K562 (cell line): ENCODE results near the gene PPFIA3. TPM values are rescaled to one million over a fixed set of nuclear protein-coding genes. Genes with fewer than 3 reads are reported as not detected.

Experiments used
- RUNX1 ChIP-seq: sonication (generic); IDR thresholded peaks from 2 replicates; pipeline ENCODE4 v1.6.1; 2016; ENCODE audit warnings: antibody characterized with exemption, low read depth
- SIRT6 ChIP-seq: IDR thresholded peaks from one replicate; pipeline ENCODE4 v1.6.1; 2012; ENCODE audit warnings: low read depth, mild to moderate bottlenecking, control low read depth, inconsistent platforms, low read length, moderate library complexity
- TCF7 ChIP-seq: sonication (generic); IDR thresholded peaks from 2 replicates; pipeline ENCODE4 v1.6.1; 2016; ENCODE audit warnings: antibody characterized with exemption, borderline replicate concordance
- U2AF2 ChIP-seq: fragments of 200-400 bp; formaldehyde crosslinking; optimal IDR thresholded peaks from 2 replicates; pipeline ENCODE3; 2017; ENCODE audit warnings: low read depth, mild to moderate bottlenecking, low read length
- ZNF175 ChIP-seq: fragments of 200-800 bp; sonication (Bioruptor generic); IDR thresholded peaks from 2 replicates; pipeline ENCODE4 v1.6.1; 2016; ENCODE audit warnings: low read depth, mild to moderate bottlenecking, missing genetic modification characterization, missing compliant biosample characterization
- polyA plus RNA-seq, 8 experiments: library from polyadenylated mRNA; depleted of rRNA in 4 of 8; stranded (reverse) in 5 of 8; unstranded in 3 of 8; fragments of >200 nt; fragmentation: Nextera tagmentation in 2 of 8; fragmentation: Illumina TruSeq in 1 of 8; extraction: Ambion mirVana in 2 of 8; extraction: Trizol in 1 of 8; gene quantifications; 2 replicates each; pipeline versions ENCODE4 v1.2.1 to v1.2.3, GENCODE V29; 2011 to 2014; ENCODE audit warnings: inconsistent platforms in 1 of 8, missing spikeins in 1 of 8
- total RNA-seq, 7 experiments: library from RNA; depleted of rRNA in 6 of 7; stranded (reverse); fragments of >200 nt in 6 of 7; fragmentation: Illumina TruSeq in 2 of 7; extraction: Trizol in 2 of 7; gene quantifications; 2 replicates each; pipeline versions ENCODE4 v1.2.1 to v1.2.3, GENCODE V29; 2011 to 2021; ENCODE audit warnings: low replicate concordance in 1 of 7
- TF ChIP-seq, protein P1 (sequence below): sonication (generic); formaldehyde crosslinking; IDR thresholded peaks from 2 replicates; pipeline ENCODE4 v1.8.0; 2023; ENCODE audit warnings: missing genetic modification reagents, mild to moderate bottlenecking, borderline replicate concordance
- TF ChIP-seq, protein P2 (sequence below): sonication (generic); formaldehyde crosslinking; IDR thresholded peaks from 2 replicates; pipeline ENCODE4 v1.8.0; 2022; ENCODE audit warnings: missing genetic modification reagents, mild to moderate bottlenecking, moderate library complexity, borderline replicate concordance
- TF ChIP-seq, protein P3 (sequence below): fragments of 450-650 bp; formaldehyde crosslinking; IDR thresholded peaks from 2 replicates; pipeline ENCODE4 v1.4.0; 2020; ENCODE audit warnings: mild to moderate bottlenecking, moderate library complexity
- TF ChIP-seq, protein P4 (sequence below): sonication (generic); formaldehyde crosslinking; IDR thresholded peaks from 2 replicates; pipeline ENCODE4 v1.8.0; 2022; ENCODE audit warnings: mild to moderate bottlenecking, missing genetic modification reagents
- TF ChIP-seq, protein P5 (sequence below), 2 experiments: fragments of 450-650 bp; IDR thresholded peaks; 2 replicates each; pipeline ENCODE4 v1.6.1; 2016; ENCODE audit warnings: mild to moderate bottlenecking in 2 of 2, borderline replicate concordance in 1 of 2, low read depth in 1 of 2, moderate library complexity in 1 of 2

The PPFIA3 gene
- total and polyA plus RNA-seq, 9 of the 15 experiments (the other 6 are each of a cell fraction or from before 2014, with no cell fraction given) = 0.10 to 53.0 (median 17.6) TPM

DNA sequence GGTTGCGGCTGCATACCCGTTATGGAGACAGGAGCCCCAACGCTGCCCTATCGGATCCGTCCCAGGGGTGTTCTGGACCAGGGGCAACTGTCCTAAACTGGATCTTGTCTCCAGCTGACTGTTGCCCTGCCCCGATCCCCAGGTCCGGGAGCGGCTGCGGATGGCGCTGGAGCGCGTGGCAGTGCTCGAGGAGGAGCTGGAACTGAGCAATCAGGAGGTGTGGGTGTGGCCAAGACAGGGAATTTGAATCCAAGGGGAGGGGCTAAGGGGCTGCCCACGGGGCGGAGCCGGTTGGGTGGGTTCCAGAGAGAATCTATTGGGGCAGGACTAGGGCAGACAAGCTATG is 9.9 kb downstream of the PPFIA3 start (continued):
- TF ChIP-seq, protein P1, sequence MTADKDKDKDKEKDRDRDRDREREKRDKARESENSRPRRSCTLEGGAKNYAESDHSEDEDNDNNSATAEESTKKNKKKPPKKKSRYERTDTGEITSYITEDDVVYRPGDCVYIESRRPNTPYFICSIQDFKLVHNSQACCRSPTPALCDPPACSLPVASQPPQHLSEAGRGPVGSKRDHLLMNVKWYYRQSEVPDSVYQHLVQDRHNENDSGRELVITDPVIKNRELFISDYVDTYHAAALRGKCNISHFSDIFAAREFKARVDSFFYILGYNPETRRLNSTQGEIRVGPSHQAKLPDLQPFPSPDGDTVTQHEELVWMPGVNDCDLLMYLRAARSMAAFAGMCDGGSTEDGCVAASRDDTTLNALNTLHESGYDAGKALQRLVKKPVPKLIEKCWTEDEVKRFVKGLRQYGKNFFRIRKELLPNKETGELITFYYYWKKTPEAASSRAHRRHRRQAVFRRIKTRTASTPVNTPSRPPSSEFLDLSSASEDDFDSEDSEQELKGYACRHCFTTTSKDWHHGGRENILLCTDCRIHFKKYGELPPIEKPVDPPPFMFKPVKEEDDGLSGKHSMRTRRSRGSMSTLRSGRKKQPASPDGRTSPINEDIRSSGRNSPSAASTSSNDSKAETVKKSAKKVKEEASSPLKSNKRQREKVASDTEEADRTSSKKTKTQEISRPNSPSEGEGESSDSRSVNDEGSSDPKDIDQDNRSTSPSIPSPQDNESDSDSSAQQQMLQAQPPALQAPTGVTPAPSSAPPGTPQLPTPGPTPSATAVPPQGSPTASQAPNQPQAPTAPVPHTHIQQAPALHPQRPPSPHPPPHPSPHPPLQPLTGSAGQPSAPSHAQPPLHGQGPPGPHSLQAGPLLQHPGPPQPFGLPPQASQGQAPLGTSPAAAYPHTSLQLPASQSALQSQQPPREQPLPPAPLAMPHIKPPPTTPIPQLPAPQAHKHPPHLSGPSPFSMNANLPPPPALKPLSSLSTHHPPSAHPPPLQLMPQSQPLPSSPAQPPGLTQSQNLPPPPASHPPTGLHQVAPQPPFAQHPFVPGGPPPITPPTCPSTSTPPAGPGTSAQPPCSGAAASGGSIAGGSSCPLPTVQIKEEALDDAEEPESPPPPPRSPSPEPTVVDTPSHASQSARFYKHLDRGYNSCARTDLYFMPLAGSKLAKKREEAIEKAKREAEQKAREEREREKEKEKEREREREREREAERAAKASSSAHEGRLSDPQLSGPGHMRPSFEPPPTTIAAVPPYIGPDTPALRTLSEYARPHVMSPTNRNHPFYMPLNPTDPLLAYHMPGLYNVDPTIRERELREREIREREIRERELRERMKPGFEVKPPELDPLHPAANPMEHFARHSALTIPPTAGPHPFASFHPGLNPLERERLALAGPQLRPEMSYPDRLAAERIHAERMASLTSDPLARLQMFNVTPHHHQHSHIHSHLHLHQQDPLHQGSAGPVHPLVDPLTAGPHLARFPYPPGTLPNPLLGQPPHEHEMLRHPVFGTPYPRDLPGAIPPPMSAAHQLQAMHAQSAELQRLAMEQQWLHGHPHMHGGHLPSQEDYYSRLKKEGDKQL (CRISPR knock-in tag) = no peak
- TF ChIP-seq U2AF2 (no peak), ZNF175 (CRISPR knock-in tag) (no peak), RUNX1 (no peak), TCF7 (no peak), SIRT6 (no peak)
- TF ChIP-seq, protein P2, sequence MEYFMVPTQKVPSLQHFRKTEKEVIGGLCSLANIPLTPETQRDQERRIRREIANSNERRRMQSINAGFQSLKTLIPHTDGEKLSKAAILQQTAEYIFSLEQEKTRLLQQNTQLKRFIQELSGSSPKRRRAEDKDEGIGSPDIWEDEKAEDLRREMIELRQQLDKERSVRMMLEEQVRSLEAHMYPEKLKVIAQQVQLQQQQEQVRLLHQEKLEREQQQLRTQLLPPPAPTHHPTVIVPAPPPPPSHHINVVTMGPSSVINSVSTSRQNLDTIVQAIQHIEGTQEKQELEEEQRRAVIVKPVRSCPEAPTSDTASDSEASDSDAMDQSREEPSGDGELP (CRISPR knock-in tag) = peak; percentile 78; the same call in 1 of the 2 replicates
- TF ChIP-seq, protein P3, sequence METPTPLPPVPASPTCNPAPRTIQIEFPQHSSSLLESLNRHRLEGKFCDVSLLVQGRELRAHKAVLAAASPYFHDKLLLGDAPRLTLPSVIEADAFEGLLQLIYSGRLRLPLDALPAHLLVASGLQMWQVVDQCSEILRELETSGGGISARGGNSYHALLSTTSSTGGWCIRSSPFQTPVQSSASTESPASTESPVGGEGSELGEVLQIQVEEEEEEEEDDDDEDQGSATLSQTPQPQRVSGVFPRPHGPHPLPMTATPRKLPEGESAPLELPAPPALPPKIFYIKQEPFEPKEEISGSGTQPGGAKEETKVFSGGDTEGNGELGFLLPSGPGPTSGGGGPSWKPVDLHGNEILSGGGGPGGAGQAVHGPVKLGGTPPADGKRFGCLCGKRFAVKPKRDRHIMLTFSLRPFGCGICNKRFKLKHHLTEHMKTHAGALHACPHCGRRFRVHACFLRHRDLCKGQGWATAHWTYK = 0 out of 2 replicates have a peak, but pooled peaks have one; percentile 16
- TF ChIP-seq, protein P4, sequence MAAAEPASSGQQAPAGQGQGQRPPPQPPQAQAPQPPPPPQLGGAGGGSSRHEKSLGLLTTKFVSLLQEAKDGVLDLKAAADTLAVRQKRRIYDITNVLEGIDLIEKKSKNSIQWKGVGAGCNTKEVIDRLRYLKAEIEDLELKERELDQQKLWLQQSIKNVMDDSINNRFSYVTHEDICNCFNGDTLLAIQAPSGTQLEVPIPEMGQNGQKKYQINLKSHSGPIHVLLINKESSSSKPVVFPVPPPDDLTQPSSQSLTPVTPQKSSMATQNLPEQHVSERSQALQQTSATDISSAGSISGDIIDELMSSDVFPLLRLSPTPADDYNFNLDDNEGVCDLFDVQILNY (CRISPR knock-in tag) = no peak
- TF ChIP-seq, protein P5, sequence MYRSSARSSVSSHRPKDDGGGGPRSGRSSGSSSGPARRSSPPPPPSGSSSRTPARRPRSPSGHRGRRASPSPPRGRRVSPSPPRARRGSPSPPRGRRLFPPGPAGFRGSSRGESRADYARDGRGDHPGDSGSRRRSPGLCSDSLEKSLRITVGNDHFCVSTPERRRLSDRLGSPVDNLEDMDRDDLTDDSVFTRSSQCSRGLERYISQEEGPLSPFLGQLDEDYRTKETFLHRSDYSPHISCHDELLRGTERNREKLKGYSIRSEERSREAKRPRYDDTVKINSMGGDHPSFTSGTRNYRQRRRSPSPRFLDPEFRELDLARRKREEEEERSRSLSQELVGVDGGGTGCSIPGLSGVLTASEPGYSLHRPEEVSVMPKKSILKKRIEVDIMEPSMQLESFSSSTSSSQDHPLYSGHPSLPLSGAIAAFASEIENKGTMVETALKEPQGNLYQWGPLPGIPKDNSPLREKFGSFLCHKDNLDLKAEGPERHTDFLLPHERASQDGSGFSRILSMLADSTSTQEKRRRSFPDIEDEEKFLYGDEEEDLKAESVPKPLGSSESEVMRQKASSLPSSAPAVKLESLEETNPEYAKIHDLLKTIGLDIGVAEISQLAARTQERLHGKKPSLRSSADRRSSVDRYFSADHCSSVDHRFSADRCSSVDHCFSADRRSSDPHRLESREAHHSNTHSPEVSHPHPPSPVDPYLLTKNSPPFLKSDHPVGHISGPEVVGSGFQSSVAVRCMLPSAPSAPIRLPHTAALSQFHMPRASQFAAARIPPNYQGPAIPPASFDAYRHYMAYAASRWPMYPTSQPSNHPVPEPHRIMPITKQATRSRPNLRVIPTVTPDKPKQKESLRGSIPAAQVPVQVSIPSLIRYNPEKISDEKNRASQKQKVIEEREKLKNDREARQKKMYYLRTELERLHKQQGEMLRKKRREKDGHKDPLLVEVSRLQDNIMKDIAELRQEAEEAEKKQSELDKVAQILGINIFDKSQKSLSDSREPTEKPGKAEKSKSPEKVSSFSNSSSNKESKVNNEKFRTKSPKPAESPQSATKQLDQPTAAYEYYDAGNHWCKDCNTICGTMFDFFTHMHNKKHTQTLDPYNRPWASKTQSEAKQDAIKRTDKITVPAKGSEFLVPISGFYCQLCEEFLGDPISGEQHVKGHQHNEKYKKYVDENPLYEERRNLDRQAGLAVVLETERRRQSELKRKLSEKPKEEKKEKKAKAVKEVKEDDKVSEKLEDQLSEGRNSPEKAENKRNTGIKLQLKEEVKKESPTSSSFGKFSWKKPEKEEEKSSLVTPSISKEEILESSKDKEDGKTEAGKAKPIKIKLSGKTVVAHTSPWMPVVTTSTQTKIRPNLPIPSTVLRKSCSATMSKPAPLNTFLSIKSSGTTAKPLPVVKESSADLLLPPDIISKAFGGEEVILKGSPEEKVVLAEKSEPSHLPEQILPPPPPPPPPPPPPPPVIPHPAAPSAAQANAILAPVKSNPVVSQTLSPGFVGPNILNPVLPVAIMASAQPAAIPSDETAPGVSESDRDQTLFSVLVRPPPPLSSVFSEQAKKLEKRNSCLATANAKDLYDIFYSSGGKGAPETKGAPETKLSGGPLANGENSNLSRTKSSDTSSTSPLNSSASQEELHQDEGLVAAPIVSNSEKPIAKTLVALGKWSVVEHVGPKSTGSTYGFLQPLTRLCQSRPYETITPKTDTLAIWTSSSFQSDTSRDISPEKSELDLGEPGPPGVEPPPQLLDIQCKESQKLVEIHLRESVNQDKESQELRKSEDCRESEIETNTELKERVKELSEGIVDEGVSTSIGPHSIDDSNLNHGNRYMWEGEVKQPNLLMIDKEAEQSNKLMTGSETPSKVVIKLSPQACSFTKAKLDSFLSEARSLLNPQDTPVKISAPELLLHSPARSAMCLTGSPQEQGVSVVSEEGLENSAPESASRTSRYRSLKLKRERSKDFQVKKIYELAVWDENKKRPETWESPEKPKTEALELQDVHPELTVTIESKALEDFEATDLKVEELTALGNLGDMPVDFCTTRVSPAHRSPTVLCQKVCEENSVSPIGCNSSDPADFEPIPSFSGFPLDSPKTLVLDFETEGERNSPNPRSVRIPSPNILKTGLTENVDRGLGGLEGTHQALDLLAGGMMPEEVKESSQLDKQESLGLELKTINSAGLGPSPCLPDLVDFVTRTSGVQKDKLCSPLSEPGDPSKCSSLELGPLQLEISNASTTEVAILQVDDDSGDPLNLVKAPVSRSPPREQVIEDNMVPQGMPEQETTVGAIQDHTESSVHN (IDR thresholded peaks at IDR 0.05; ENCODE audit: borderline replicate concordance in 1 of 2, low read depth in 1 of 2) = no peak
